DOHH2 (cell line): ENCODE results near the gene ATG10.
"Not testable (repeated sequence)": the region's sequence is repeated elsewhere in the genome, so short reads cannot be mapped to it uniquely, and the experiment has no call there.

ENCODE experiments used
- H3F3A ChIP-seq: fragments of 200-600 bp; sonication (generic), shearing (Covaris generic); 2 replicates; pipeline ENCODE4 v1.6.0; 2016; ENCODE audit warnings: antibody characterized with exemption, mild to moderate bottlenecking; ENCODE audit not compliant: control insufficient read depth, insufficient read depth
- H3K27ac ChIP-seq: fragments of 200-600 bp; sonication (generic); 2 replicates; pipeline ENCODE4 v1.5.1; 2014; ENCODE audit warnings: low read depth, mild to moderate bottlenecking, low read length, moderate library complexity
- H3K27me3 ChIP-seq: fragments of 200-600 bp; sonication (generic); 2 replicates; pipeline ENCODE4 v1.6.1; 2014; ENCODE audit warnings: mild to moderate bottlenecking, low read length, mixed read lengths; ENCODE audit not compliant: control insufficient read depth
- H3K36me3 ChIP-seq: fragments of 200-600 bp; sonication (generic); 2 replicates; pipeline ENCODE4 v1.6.1; 2014; ENCODE audit warnings: mild to moderate bottlenecking, low read length, moderate library complexity, mixed read lengths; ENCODE audit not compliant: control insufficient read depth
- H3K4me1 ChIP-seq: fragments of 200-600 bp; sonication (generic); 2 replicates; pipeline ENCODE4 v1.6.1; 2014; ENCODE audit warnings: mild to moderate bottlenecking, low read length, mixed read lengths; ENCODE audit not compliant: control insufficient read depth
- H3K4me2 ChIP-seq: fragments of 200-600 bp; sonication (generic); 2 replicates; pipeline ENCODE4 v1.6.0; 2014; ENCODE audit warnings: mild to moderate bottlenecking, low read length, moderate library complexity
- H3K4me3 ChIP-seq: fragments of 200-600 bp; sonication (generic); 2 replicates; pipeline ENCODE4 v1.5.1; 2014; ENCODE audit warnings: mild to moderate bottlenecking, low read length, mixed read lengths
- H3K79me2 ChIP-seq: fragments of 200-600 bp; sonication (generic); 2 replicates; pipeline ENCODE4 v1.6.1; 2014; ENCODE audit warnings: mild to moderate bottlenecking, low read length, mixed read lengths; ENCODE audit not compliant: control insufficient read depth
- H3K9me2 ChIP-seq: fragments of 200-600 bp; sonication (generic); replicated peaks from 2 replicates; pipeline ENCODE4 v1.6.1; 2014; ENCODE audit warnings: mild to moderate bottlenecking, low read length, mixed read lengths; ENCODE audit not compliant: control insufficient read depth
- H3K9me3 ChIP-seq: fragments of 200-600 bp; sonication (generic); 2 replicates; pipeline ENCODE4 v1.6.1; 2014; ENCODE audit warnings: antibody characterized with exemption, low read length, mixed read lengths; ENCODE audit not compliant: control insufficient read depth, insufficient read depth
- H4K20me1 ChIP-seq: fragments of 200-600 bp; sonication (generic); 2 replicates; pipeline ENCODE4 v1.6.0; 2014; ENCODE audit warnings: low read depth, mild to moderate bottlenecking, antibody characterized with exemption, low read length, moderate library complexity; ENCODE audit not compliant: control insufficient read depth, insufficient read depth
- EZH2phosphoT487 ChIP-seq: fragments of 200-600 bp; sonication (generic); IDR thresholded peaks from 2 replicates; pipeline ENCODE4 v1.6.1; 2017; ENCODE audit warnings: borderline replicate concordance, mild to moderate bottlenecking, antibody characterized with exemption, low read length, moderate library complexity, mixed read lengths
- TF ChIP-seq, protein P1 (sequence below): fragments of 200-600 bp; sonication (generic); IDR thresholded peaks from one replicate; pipeline ENCODE4 v1.5.1; 2014; ENCODE audit warnings: antibody characterized with exemption, mild to moderate bottlenecking, low read depth, low read length; ENCODE audit not compliant: poor library complexity, severe bottlenecking

ATG10 gene

DNA sequence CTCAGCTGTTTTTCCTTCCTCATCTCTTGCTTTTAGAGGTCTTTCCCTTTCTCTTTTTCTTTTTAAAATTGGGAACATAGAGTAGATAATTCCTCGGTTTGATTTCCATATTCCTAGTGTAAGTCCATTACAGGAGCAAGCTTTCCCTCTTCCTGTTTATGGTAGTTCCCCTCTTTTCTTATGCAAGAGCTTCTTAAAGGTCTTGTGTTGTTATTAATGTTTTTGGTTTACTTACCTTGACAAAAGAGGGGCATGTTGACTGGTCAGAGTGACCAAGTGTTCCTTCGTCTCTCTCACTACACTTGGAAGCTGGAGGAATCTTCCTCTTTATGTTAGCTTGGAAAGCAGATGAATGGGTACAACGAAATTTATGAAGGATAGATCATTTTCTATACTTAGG is 8.3 kb downstream of the ATG10 start:
- H3F3A ChIP-seq, result no peaks in the 10 kb centered on the region
- H3K36me3 ChIP-seq, result peaks cover 34% of the 10 kb centered on the region
- H3K79me2 ChIP-seq, result no peaks in the 10 kb centered on the region
- H3K4me2 ChIP-seq, result no peak overlapping the region
- no peak overlapping the region for H3K4me3 ChIP-seq
- H3K9me2 ChIP-seq, result no peaks in the 10 kb centered on the region
- no peak overlapping the region for H3K27ac ChIP-seq
- H3K27me3 ChIP-seq, result no peaks in the 10 kb centered on the region
- no peaks in the 10 kb centered on the region for H3K4me1 ChIP-seq
- H4K20me1 ChIP-seq, result no peaks in the 10 kb centered on the region
- TF ChIP-seq, protein P1, sequence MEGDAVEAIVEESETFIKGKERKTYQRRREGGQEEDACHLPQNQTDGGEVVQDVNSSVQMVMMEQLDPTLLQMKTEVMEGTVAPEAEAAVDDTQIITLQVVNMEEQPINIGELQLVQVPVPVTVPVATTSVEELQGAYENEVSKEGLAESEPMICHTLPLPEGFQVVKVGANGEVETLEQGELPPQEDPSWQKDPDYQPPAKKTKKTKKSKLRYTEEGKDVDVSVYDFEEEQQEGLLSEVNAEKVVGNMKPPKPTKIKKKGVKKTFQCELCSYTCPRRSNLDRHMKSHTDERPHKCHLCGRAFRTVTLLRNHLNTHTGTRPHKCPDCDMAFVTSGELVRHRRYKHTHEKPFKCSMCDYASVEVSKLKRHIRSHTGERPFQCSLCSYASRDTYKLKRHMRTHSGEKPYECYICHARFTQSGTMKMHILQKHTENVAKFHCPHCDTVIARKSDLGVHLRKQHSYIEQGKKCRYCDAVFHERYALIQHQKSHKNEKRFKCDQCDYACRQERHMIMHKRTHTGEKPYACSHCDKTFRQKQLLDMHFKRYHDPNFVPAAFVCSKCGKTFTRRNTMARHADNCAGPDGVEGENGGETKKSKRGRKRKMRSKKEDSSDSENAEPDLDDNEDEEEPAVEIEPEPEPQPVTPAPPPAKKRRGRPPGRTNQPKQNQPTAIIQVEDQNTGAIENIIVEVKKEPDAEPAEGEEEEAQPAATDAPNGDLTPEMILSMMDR, result no peak
- no peak for TF ChIP-seq EZH2phosphoT487
- H3K9me3 ChIP-seq, result no peaks in the 10 kb centered on the region

DNA sequence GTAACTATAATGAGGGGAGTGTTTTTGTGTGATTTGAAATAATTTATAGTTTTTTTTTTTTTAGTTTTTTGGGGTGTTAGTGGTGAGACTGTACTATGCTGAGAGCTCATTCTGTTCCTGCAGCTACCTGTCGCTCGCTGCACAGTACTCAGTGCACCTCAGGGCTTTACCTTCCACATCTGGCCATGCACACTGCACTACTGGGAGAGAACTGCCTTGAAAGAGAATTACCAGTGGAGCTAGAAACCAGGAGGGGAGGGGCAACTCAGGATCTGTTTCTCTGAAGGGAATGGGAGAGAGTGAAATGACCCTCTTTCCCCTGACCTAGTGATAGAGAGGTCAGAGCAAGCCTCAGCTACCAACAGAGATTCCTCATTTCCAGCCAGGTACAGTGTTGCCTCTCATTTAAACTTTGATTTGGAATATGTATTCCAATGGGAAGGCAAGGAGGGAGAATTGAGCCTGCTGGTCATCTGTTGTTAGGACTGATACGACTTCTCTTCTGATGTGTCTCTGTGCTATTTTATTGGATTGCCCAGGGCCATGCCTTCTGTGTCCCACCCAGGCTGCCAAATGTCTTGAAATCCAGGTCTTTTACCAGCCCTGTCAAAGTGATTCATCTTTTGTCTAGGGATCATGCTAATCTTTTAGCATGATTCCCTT is 8.9 kb downstream of the ATG10 start:
- no peaks in the 10 kb centered on the region for H4K20me1 ChIP-seq
- H3K27ac ChIP-seq, result no peak overlapping the region
- H3K4me1 ChIP-seq, result no peaks in the 10 kb centered on the region
- H3K36me3 ChIP-seq, result peaks cover 34% of the 10 kb centered on the region
- H3K4me2 ChIP-seq, result no peak overlapping the region
- no peaks in the 10 kb centered on the region for H3K79me2 ChIP-seq
- H3F3A ChIP-seq, result no peaks in the 10 kb centered on the region
- H3K4me3 ChIP-seq, result no peak overlapping the region
- no peaks in the 10 kb centered on the region for H3K9me2 ChIP-seq
- H3K9me3 ChIP-seq, result no peaks in the 10 kb centered on the region
- TF ChIP-seq EZH2phosphoT487, result no peak
- TF ChIP-seq, protein P1, result no peak
- no peaks in the 10 kb centered on the region for H3K27me3 ChIP-seq

DNA sequence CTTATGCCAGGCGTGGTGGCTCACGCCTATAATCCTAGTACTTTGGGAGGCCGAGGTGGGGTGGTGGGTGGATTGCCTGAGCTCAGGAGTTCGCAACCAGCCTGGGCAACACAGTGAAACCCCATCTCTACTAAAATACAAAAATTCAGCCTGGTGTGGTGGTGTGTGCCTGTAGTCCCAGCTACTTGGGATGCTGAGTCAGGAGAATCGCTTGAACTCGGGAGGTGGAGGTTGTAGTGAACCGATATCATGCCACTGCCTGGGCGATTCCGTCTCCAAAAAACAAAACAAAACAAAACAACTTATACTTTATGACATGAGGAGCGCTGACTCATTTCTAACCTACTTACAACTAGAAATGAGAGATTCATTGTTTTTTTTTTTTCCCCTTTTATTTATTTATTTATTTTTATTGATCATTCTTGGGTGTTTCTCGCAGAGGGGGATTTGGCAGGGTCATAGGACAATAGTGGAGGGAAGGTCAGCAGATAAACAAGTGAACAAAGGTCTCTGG is 10.4 kb downstream of the ATG10 start:
- H3K4me2 ChIP-seq, H3K27me3 ChIP-seq, H3K27ac ChIP-seq: not testable (repeated sequence)

DNA sequence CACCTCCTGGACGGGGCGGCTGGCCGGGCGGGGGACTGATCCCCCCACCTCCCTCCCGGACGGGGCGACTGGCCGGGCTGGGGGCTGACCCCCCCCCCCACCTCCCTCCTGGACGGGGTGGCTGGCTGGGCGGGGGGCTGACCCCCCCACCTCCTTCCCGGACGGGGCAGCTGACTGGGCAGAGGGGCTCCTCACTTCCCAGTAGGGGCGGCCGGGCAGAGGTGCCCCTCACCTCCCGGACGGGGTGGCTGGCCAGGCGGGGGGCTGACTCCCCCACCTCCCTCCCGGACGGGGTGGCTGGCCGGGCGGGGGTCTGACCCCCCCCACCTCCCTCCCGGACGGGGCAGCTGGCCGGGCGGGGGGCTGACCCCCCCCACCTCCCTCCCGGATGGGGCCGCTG is 11.3 kb downstream of the ATG10 start:
- peaks cover 25% of the 10 kb centered on the region for H3K36me3 ChIP-seq

More for the DNA sequence above, 10.4 kb downstream of the ATG10 start:
- not testable (repeated sequence) for H3K79me2 ChIP-seq, H3F3A ChIP-seq, H3K4me1 ChIP-seq, H4K20me1 ChIP-seq, H3K4me3 ChIP-seq, H3K9me3 ChIP-seq, H3K9me2 ChIP-seq
- peaks cover 24% of the 10 kb centered on the region for H3K36me3 ChIP-seq

DNA sequence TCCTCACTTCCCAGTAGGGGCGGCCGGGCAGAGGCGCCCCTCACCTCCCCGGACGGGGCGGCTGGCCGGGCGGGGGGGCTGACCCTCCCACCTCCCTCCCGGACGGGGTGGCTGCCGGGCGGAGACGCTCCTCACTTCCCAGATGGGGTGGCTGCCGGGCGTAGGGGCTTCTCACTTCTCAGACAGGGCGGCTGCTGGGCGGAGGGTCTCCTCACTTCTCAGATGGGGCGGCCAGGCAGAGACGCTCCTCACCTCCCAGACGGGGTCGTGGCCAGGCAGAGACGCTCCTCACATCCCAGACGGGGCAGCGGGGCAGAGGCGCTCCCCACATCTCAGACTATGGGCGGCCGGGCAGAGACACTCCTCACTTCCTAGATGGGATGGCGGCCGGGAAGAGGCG is 11.7 kb downstream of the ATG10 start:
- H3F3A ChIP-seq, H3K9me2 ChIP-seq, H3K4me1 ChIP-seq, H3K4me3 ChIP-seq, H3K4me2 ChIP-seq, H3K27me3 ChIP-seq, H3K27ac ChIP-seq, H3K9me3 ChIP-seq, H3K79me2 ChIP-seq, H4K20me1 ChIP-seq: not testable (repeated sequence)
- H3K36me3 ChIP-seq, result peaks cover 25% of the 10 kb centered on the region

More for the DNA sequence above, 11.3 kb downstream of the ATG10 start:
- H3K4me2 ChIP-seq, H3K9me2 ChIP-seq, H4K20me1 ChIP-seq, H3K27ac ChIP-seq, H3K4me3 ChIP-seq, H3K9me3 ChIP-seq, H3K4me1 ChIP-seq, H3K79me2 ChIP-seq, H3K27me3 ChIP-seq, H3F3A ChIP-seq: not testable (repeated sequence)
